GM12878 (cell line): ENCODE data around the gene ICAM2. TPM values are rescaled to one million over a fixed set of nuclear protein-coding genes. Genes with fewer than 3 reads are reported as not detected.

Experiments used
- ATAC-seq: fragments of 200-7000 bp; cut with Tn5 transposase; 3 replicates; pipeline ENCODE4 v1.9.1; 2020; ENCODE audit warnings: mild to moderate bottlenecking, moderate library complexity
- BruUV-seq: library from RNA; stranded (reverse); fragments of 400-500 nt; replicated peaks from 2 replicates; lab custom pipeline; 2021; lab: Mats Ljungman, UMichigan
- CTCF ChIA-PET: fragments of 300-600 bp; sonication (Branson Sonifier 250); formaldehyde crosslinking; extraction: SDS; loops from one replicate; lab custom pipeline; 2021; ENCODE audit warnings: inconsistent platforms; lab: Yijun Ruan, JAX
- POLR2A ChIA-PET: fragments of 350-600 bp; formaldehyde crosslinking; extraction: SDS; loops from one replicate; lab custom pipeline; 2021; ENCODE audit warnings: inconsistent platforms; lab: Charles Lee
- RAD21 ChIA-PET: fragments of 300-600 bp; sonication (Branson Sonifier 250); formaldehyde crosslinking; loops from one replicate; lab custom pipeline; 2023; ENCODE audit warnings: antibody characterized with exemption; ENCODE audit not compliant: unreplicated experiment; lab: Charles Lee
- SMC1A ChIA-PET: fragments of 300-600 bp; sonication (Branson Sonifier 250); formaldehyde crosslinking; loops from one replicate; lab custom pipeline; 2023; ENCODE audit not compliant: unreplicated experiment, uncharacterized antibody; lab: Charles Lee
- DNase-seq: peaks from one replicate; pipeline ENCODE4 v3.0.0-alpha.2; 2011; ENCODE audit warnings: low read depth, low spot score
- FAIRE-seq: peaks from 3 replicates; lab custom pipeline; 2011; peaks lifted over from hg19 to GRCh38; lab: Jason Lieb, UNC
- H2AFZ ChIP-seq: 2 replicates; pipeline ENCODE4 v1.6.0; 2011; ENCODE audit warnings: low read depth, low read length, control low read depth; ENCODE audit not compliant: control insufficient read depth
- H3K27ac ChIP-seq: 2 replicates; pipeline ENCODE4 v1.5.1; 2011; ENCODE audit warnings: control low read depth; ENCODE audit not compliant: control insufficient read depth, insufficient read depth
- H3K27me3 ChIP-seq, 2 experiments: replicated peaks in 1 of 2; 2 replicates each; pipeline versions ENCODE4 v1.6.0 to v1.6.1; 2011; ENCODE audit warnings: low read length in 1 of 2; ENCODE audit not compliant: control insufficient read depth in 2 of 2, insufficient read depth in 2 of 2
- H3K36me3 ChIP-seq, 2 experiments: 2 replicates each; pipeline ENCODE4 v1.5.1; 2011; ENCODE audit warnings: low read length in 1 of 2; ENCODE audit not compliant: control insufficient read depth in 2 of 2, insufficient read depth in 2 of 2
- H3K4me1 ChIP-seq: 2 replicates; pipeline ENCODE4 v1.6.1; 2011; ENCODE audit warnings: mild to moderate bottlenecking, low read length, moderate library complexity, mixed read lengths; ENCODE audit not compliant: control insufficient read depth, insufficient read depth
- H3K4me2 ChIP-seq: 2 replicates; pipeline ENCODE4 v1.6.0; 2011; ENCODE audit warnings: control low read depth; ENCODE audit not compliant: control insufficient read depth, insufficient read depth
- H3K4me3 ChIP-seq: fragments of 200-600 bp; sonication (generic); 2 replicates; pipeline ENCODE4 v1.5.1; 2016
- H3K79me2 ChIP-seq: 2 replicates; pipeline ENCODE4 v1.6.0; 2011; ENCODE audit warnings: low read length; ENCODE audit not compliant: control insufficient read depth, insufficient read depth
- H3K9ac ChIP-seq: 2 replicates; pipeline ENCODE4 v1.8.0; 2011; ENCODE audit warnings: low read length, control low read depth, mixed read lengths; ENCODE audit not compliant: control insufficient read depth, insufficient read depth
- H3K9me3 ChIP-seq: replicated peaks from 3 replicates; pipeline ENCODE4 v1.5.1; 2011; ENCODE audit warnings: mild to moderate bottlenecking, low read length; ENCODE audit not compliant: control insufficient read depth, insufficient read depth
- H4K20me1 ChIP-seq: 2 replicates; pipeline ENCODE4 v1.6.0; 2011; ENCODE audit not compliant: control insufficient read depth, insufficient read depth
- CBX5 ChIP-seq: sonication (generic); IDR thresholded peaks from 2 replicates; pipeline ENCODE4 v1.6.1; 2016; ENCODE audit warnings: low read depth, moderate library complexity, mild to moderate bottlenecking, inconsistent platforms
- FOXK2 ChIP-seq: fragments of 450-650 bp; IDR thresholded peaks from 2 replicates; pipeline ENCODE4 v1.6.1; 2017; ENCODE audit warnings: mild to moderate bottlenecking, moderate library complexity
- JUNB ChIP-seq: IDR thresholded peaks from 2 replicates; pipeline ENCODE4 v1.6.1; 2016; ENCODE audit warnings: antibody characterized with exemption, mild to moderate bottlenecking
- PAX8 ChIP-seq: fragments of 450-650 bp; IDR thresholded peaks from 2 replicates; pipeline ENCODE4 v1.6.1; 2017; ENCODE audit warnings: mild to moderate bottlenecking, moderate library complexity
- POLR2A ChIP-seq: IDR thresholded peaks from 2 replicates; pipeline ENCODE4 v1.6.1; 2011; ENCODE audit warnings: low read depth, mild to moderate bottlenecking, low read length
- SMAD5 ChIP-seq: IDR thresholded peaks from 2 replicates; pipeline ENCODE4 v1.6.1; 2016; ENCODE audit warnings: antibody characterized with exemption, low read depth
- SPI1 ChIP-seq: IDR thresholded peaks from 2 replicates; pipeline ENCODE4 v1.6.1; 2011; ENCODE audit warnings: low read depth, mild to moderate bottlenecking, low read length, moderate library complexity, borderline replicate concordance; ENCODE audit not compliant: insufficient read depth
- ZBED1 ChIP-seq: IDR thresholded peaks from 2 replicates; pipeline ENCODE4 v1.6.1; 2016; ENCODE audit warnings: borderline replicate concordance
- ZNF24 ChIP-seq: fragments of 450-650 bp; IDR thresholded peaks from 2 replicates; pipeline ENCODE4 v1.6.1; 2017; ENCODE audit warnings: antibody characterized with exemption, mild to moderate bottlenecking
- WGBS: methylation state at CpG from one replicate; pipeline ENCODE4 v1.1.6; 2016; ENCODE audit warnings: low lambda C conversion rate; ENCODE audit not compliant: insufficient replicate concordance, insufficient coverage; ENCODE audit errors: missing lambda C conversion rate; 5-methylcytosine and 5-hydroxymethylcytosine counted together
- in situ Hi-C: fragments of 300-500 bp; cut with MboI; formaldehyde crosslinking; loops from 9 replicates; pipeline ENCODE4 v1.14.3; 2018; ENCODE audit warnings: mixed read lengths
- intact Hi-C: fragments of 100-400 bp; cut with micrococcal nuclease; formaldehyde crosslinking; loops from one replicate; pipeline ENCODE4 v1.14.2; 2022; ENCODE audit not compliant: unreplicated experiment
- polyA plus RNA-seq, 11 experiments: library from polyadenylated mRNA; depleted of rRNA in 4 of 11; unstranded in 6 of 11; stranded (reverse) in 5 of 11; fragments of >200 nt; fragmentation: Nextera tagmentation in 4 of 11; fragmentation: Illumina TruSeq in 1 of 11; extraction: Ambion mirVana in 4 of 11; extraction: Trizol in 1 of 11; gene quantifications; 1 replicate in 1 of 11; 2 replicates in 10 of 11; pipeline versions ENCODE4 v1.2.1 to v1.2.3, GENCODE V29; 2011 to 2016; ENCODE audit warnings: inconsistent platforms in 2 of 11, missing spikeins in 2 of 11, low read depth in 1 of 11
- total RNA-seq, 4 experiments: library from RNA; depleted of rRNA in 3 of 4; stranded (reverse); fragments of >200 nt in 3 of 4; fragmentation: Illumina TruSeq in 1 of 4; extraction: Trizol in 1 of 4; gene quantifications; 2 replicates each; pipeline versions ENCODE4 v1.2.1 to v1.2.3, GENCODE V29; 2013 to 2021
- TF ChIP-seq, protein P1 (sequence below): fragments of 150-350 bp; IDR thresholded peaks from 2 replicates; pipeline ENCODE4 v1.6.1; 2014; ENCODE audit warnings: mild to moderate bottlenecking, low read depth, low read length
- TF ChIP-seq, protein P2 (sequence below): fragments of 450-650 bp; IDR thresholded peaks from 2 replicates; pipeline ENCODE4 v1.6.1; 2017; ENCODE audit warnings: low read depth, mild to moderate bottlenecking, moderate library complexity

Gene ICAM2
- total and polyA plus RNA-seq, 10 of the 15 experiments (the other 5 are each of a cell fraction or from before 2014, with no cell fraction given) = 23.6 to 108 (median 58.1) TPM

GRCh38 chr17:63988127-63988478 is 32.3 kb downstream of the ICAM2 start:
- H3K27me3 ChIP-seq = no peaks in the 10 kb centered on the region; a peak in 3 of 4 replicates
- intact Hi-C loops (no loop called here), in situ Hi-C loops (no loop called here)
- RAD21 ChIA-PET = interaction anchor here (1.4 kb wide), 1 partner anchor 76 kb away, joined by 4 read pairs; the partner anchor contains the start of gene CSHL1
- FAIRE-seq = no peak
- no peaks in the 10 kb centered on the region for H4K20me1 ChIP-seq
- H3K79me2 ChIP-seq = no peaks in the 10 kb centered on the region
- BruUV-seq = no TSS peak
- DNase-seq = no peak
- no peak for ATAC-seq
- no peak overlapping the region for H3K4me2 ChIP-seq
- no peak overlapping the region for H3K27ac ChIP-seq
- POLR2A ChIA-PET = interaction anchor here (0.6 kb wide), 1 partner anchor 69 kb away, joined by 3 read pairs; no protein-coding TSS in a partner anchor
- H3K9me3 ChIP-seq = no peaks in the 10 kb centered on the region; the same call in 2 of the 3 replicates
- H2AFZ ChIP-seq = no peak overlapping the region
- TF ChIP-seq, protein P1, sequence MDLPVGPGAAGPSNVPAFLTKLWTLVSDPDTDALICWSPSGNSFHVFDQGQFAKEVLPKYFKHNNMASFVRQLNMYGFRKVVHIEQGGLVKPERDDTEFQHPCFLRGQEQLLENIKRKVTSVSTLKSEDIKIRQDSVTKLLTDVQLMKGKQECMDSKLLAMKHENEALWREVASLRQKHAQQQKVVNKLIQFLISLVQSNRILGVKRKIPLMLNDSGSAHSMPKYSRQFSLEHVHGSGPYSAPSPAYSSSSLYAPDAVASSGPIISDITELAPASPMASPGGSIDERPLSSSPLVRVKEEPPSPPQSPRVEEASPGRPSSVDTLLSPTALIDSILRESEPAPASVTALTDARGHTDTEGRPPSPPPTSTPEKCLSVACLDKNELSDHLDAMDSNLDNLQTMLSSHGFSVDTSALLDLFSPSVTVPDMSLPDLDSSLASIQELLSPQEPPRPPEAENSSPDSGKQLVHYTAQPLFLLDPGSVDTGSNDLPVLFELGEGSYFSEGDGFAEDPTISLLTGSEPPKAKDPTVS = no peak
- TF ChIP-seq PAX8 = no peak
- no peak for TF ChIP-seq SPI1
- TF ChIP-seq CBX5 = no peak
- TF ChIP-seq FOXK2 = no peak
- TF ChIP-seq JUNB = no peak
- TF ChIP-seq ZNF24 = no peak
- no peak for TF ChIP-seq ZBED1
- no peak for TF ChIP-seq SMAD5
- TF ChIP-seq POLR2A = no peak
- TF ChIP-seq, protein P2, sequence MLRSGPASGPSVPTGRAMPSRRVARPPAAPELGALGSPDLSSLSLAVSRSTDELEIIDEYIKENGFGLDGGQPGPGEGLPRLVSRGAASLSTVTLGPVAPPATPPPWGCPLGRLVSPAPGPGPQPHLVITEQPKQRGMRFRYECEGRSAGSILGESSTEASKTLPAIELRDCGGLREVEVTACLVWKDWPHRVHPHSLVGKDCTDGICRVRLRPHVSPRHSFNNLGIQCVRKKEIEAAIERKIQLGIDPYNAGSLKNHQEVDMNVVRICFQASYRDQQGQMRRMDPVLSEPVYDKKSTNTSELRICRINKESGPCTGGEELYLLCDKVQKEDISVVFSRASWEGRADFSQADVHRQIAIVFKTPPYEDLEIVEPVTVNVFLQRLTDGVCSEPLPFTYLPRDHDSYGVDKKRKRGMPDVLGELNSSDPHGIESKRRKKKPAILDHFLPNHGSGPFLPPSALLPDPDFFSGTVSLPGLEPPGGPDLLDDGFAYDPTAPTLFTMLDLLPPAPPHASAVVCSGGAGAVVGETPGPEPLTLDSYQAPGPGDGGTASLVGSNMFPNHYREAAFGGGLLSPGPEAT = no peak
- H3K4me3 ChIP-seq = no peak overlapping the region
- SMC1A ChIA-PET = interaction anchor here (0.6 to 1.9 kb wide), 4 partner anchors 19 to 68 kb away, joined by 3 to 7 read pairs (median 5); no protein-coding TSS in a partner anchor
- CTCF ChIA-PET = interaction anchor here (0.6 to 4.4 kb wide), 6 partner anchors 37 to 86 kb away, joined by 3 to 28 read pairs (median 4); partner anchors contain the start of gene GH1
- WGBS = 50% methylated on average over 5 of the region's 5 CpGs
- no peaks in the 10 kb centered on the region for H3K4me1 ChIP-seq
- H3K36me3 ChIP-seq = no peaks in the 10 kb centered on the region
- no peak overlapping the region for H3K9ac ChIP-seq
